Prostate gland (tissue), 2 donors: Measurements from ENCODE around the gene PLCB1.

ENCODE experiments used
- POLR2A ChIP-seq: fragments of 450-650 bp; IDR thresholded peaks from one replicate; pipeline ENCODE4 v1.6.1; 2016; ENCODE audit warnings: antibody characterized with exemption, mild to moderate bottlenecking
- TF ChIP-seq, protein P1 (sequence below), 4 experiments: fragments of 200-600 bp in 2 of 4; fragments of 450-650 bp in 2 of 4; sonication (generic) in 2 of 4; IDR thresholded peaks; 1 replicate in 3 of 4; 2 replicates in 1 of 4; pipeline ENCODE4 v1.5.1; 2016 to 2019; ENCODE audit warnings: antibody characterized with exemption in 4 of 4, mild to moderate bottlenecking in 2 of 4, moderate library complexity in 2 of 4

DNA sequence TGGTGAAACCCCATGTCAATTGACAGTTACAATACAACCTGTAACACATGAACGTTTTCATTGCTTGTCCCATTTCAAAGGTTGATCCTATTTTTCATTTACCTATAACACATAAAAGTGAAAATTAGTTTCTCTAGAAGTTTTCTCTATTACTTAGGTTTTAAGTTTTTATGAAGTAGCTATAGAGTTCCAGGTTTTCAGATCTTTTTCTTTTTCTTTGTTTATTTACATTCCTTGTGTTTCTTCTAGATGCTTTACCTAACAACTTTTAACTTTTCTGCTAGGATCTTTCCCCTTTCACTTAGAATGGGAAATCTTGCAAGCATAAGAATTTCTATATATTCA lies 232.6 kb downstream of the PLCB1 start:
- TF ChIP-seq POLR2A: no peak
- TF ChIP-seq, protein P1, sequence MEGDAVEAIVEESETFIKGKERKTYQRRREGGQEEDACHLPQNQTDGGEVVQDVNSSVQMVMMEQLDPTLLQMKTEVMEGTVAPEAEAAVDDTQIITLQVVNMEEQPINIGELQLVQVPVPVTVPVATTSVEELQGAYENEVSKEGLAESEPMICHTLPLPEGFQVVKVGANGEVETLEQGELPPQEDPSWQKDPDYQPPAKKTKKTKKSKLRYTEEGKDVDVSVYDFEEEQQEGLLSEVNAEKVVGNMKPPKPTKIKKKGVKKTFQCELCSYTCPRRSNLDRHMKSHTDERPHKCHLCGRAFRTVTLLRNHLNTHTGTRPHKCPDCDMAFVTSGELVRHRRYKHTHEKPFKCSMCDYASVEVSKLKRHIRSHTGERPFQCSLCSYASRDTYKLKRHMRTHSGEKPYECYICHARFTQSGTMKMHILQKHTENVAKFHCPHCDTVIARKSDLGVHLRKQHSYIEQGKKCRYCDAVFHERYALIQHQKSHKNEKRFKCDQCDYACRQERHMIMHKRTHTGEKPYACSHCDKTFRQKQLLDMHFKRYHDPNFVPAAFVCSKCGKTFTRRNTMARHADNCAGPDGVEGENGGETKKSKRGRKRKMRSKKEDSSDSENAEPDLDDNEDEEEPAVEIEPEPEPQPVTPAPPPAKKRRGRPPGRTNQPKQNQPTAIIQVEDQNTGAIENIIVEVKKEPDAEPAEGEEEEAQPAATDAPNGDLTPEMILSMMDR (IDR thresholded peaks at IDR 0.05): no peak
